Thymus (tissue), 11 donors: Measurements from ENCODE around the gene EML4. TPM values are rescaled to one million over a fixed set of nuclear protein-coding genes. Genes with fewer than 3 reads are reported as not detected.
A peak's percentile ranks its signal among the peaks of the same experiment; 100 is the strongest.
"Not testable (repeated sequence)": the region's sequence is repeated elsewhere in the genome, so short reads cannot be mapped to it uniquely, and the experiment has no call there.

Experiments used
- DNase-seq, 9 donors: peaks; one replicate each; pipeline ENCODE4 v3.0.0-alpha.2; 2013; ENCODE audit warnings: low spot score in 9 of 9, low read depth in 6 of 9, missing footprints in 1 of 9
- H3K27ac ChIP-seq, 2 donors: one replicate each; pipeline ENCODE4 v1.5.1; 2013; ENCODE audit warnings: control low read depth in 1 of 2, low read depth in 1 of 2, low read length in 1 of 2, mild to moderate bottlenecking in 1 of 2, moderate library complexity in 1 of 2
- H3K27me3 ChIP-seq, 2 donors: one replicate each; pipeline ENCODE4 v1.5.1; 2013; ENCODE audit warnings: low read length in 1 of 2; ENCODE audit not compliant: control insufficient read depth in 2 of 2, insufficient read depth in 1 of 2
- H3K36me3 ChIP-seq, 2 donors: one replicate each; pipeline ENCODE4 v1.5.1; 2013; ENCODE audit warnings: low read length in 1 of 2, mild to moderate bottlenecking in 1 of 2, moderate library complexity in 1 of 2; ENCODE audit not compliant: control insufficient read depth in 2 of 2, insufficient read depth in 2 of 2
- H3K4me1 ChIP-seq, 2 donors: one replicate each; pipeline ENCODE4 v1.5.1; 2013; ENCODE audit warnings: low read length in 2 of 2; ENCODE audit not compliant: control insufficient read depth in 2 of 2, insufficient read depth in 2 of 2
- H3K4me3 ChIP-seq, 2 donors: one replicate each; pipeline ENCODE4 v1.5.1; 2013; ENCODE audit warnings: low read length in 2 of 2, control low read depth in 1 of 2, mild to moderate bottlenecking in 1 of 2
- H3K9me3 ChIP-seq, 2 donors: one replicate each; pipeline ENCODE4 v1.5.1; 2013; ENCODE audit warnings: low read length in 1 of 2, mild to moderate bottlenecking in 1 of 2; ENCODE audit not compliant: control insufficient read depth in 2 of 2, insufficient read depth in 1 of 2
- WGBS: extraction: QIAGEN DNeasy Blood & Tissue Kit; methylation state at CpG from one replicate; pipeline ENCODE4 v1.1.7; 2013; 5-methylcytosine and 5-hydroxymethylcytosine counted together
- polyA plus RNA-seq: library from polyadenylated mRNA; stranded (reverse); fragments of 200-250 nt; gene quantifications from one replicate; pipeline ENCODE4 v1.2.3, GENCODE V29; 2013
- total RNA-seq: library from RNA; stranded (reverse); fragments of 120-200 nt; gene quantifications from one replicate; pipeline ENCODE4 v1.2.4, GENCODE V29; 2013
- donor health status: healthy.

EML4 gene
- total and polyA plus RNA-seq, 2 donors = 23.5 to 28.5 TPM

DNA sequence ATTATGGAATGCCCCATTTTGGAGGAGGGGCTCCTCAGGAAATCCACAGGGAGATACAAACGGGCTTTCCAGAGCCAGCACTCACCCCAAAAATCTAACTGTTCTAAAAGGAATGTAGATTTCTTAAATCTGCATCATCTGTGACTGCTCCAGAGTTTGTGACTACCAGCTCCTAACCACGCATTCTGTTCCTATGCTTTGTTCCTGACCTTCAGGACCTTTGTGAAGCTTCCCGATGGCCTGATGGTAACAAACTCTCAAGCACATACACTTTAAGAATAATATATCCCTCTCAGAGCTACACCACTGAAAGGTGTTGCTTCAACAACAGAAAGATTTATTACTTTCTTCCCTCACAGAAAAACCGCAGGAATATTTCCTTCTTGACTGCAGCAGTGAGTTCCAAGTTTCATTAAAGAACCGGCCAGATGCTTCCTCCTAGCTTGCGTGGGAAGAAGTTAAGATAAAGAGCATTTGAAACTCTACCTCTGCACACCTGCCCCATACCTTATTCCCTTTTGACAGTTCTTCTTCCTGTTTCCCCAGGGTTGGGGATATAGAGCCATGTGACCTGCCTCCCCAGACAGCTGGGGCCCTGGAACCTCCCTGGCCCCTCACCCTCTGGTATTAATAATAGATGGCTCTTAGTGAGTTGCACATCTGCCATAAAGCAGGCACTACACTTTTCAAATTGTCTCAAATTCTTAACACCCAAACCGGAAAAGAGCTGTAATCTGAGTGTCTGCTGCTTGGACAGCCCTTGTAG, 40.2 kb upstream of the EML4 start:
- Histone ChIP-seq H3K4me3 (no peak overlapping the region), H3K9me3 (no peaks in the 10 kb centered on the region), H3K4me1 (peaks cover 53 to 78% of the 10 kb centered on the region in 2 donors), H3K27me3 (no peaks in the 10 kb centered on the region), H3K36me3 (no peaks in the 10 kb centered on the region), H3K27ac (peak overlapping the region; percentile 52 to 78)
- peak in 1 of 9 donors; percentile 59 for DNase-seq
- WGBS = 8% methylated on average over 7 of the region's 7 CpGs

GRCh38 chr2:42129487-42129852, 39.7 kb upstream of the EML4 start:
- Histone ChIP-seq H3K4me1 (peaks cover 52 to 78% of the 10 kb centered on the region in 2 donors), H3K4me3 (no peak overlapping the region), H3K27ac (peak overlapping the region; percentile 0 to 78), H3K9me3 (no peaks in the 10 kb centered on the region), H3K36me3 (no peaks in the 10 kb centered on the region), H3K27me3 (no peaks in the 10 kb centered on the region)
- no peak for DNase-seq
- WGBS = 96% methylated on average over 1 of the region's 1 CpG

DNA sequence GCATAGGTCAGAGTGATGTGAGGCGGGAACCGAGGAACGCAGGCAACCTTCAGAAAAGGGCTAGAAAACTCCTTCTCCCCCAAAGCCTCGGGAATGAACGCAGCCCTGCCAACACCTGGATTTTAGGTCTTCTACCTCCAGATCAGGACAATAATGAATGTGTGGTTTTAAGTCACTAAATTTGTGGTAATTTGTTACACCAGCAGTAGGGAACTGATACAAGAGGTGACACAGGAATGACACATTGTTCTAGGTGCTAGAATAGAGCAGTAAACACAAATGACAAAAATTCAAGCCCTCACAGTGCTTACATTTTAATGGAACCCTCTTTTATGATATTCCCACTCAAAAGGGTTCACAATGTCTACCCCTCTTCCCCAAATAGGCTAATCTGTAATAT, 39.2 kb upstream of the EML4 start:
- 84% methylated on average over 5 of the region's 5 CpGs for WGBS
- Histone ChIP-seq H3K27ac (no peak overlapping the region), H3K36me3 (no peaks in the 10 kb centered on the region), H3K9me3 (no peaks in the 10 kb centered on the region), H3K27me3 (no peaks in the 10 kb centered on the region), H3K4me1 (peaks cover 52 to 73% of the 10 kb centered on the region in 2 donors), H3K4me3 (no peak overlapping the region)
- DNase-seq = no peak

DNA sequence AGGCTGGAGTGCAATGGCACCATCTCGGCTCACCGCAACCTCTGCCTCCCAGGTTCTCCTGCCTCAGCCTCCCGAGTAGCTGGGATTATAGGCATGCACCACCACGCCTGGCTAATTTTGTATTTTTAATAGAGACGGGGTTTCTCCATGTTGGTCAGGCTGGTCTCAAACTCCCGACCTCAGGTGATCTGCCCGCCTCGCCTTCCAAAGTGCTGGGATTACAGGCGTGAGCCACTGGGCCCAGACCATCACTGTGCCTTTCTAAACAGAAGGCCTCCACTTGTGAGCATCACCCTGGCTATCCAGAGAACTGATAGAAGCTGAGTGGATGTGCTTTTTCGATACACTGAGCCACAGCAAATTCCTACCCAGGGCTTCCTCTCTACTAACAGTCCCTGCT, 38.3 kb upstream of the EML4 start:
- 98% methylated on average over 10 of the region's 10 CpGs for WGBS
- peaks cover 53 to 74% of the 10 kb centered on the region in 2 donors for H3K4me1 ChIP-seq

GRCh38 chr2:42132191-42132965, 36.8 kb upstream of the EML4 start:
- WGBS = 73% methylated on average over 8 of the region's 8 CpGs
- no peak for DNase-seq
- H3K27ac ChIP-seq = peak overlapping the region; percentile 79 to 82
- peak overlapping the region in 1 of 2 donors; percentile 0 for H3K4me3 ChIP-seq
- no peaks in the 10 kb centered on the region for H3K9me3 ChIP-seq
- H3K4me1 ChIP-seq = peaks cover 49 to 73% of the 10 kb centered on the region in 2 donors
- no peaks in the 10 kb centered on the region for H3K36me3 ChIP-seq
- H3K27me3 ChIP-seq = no peaks in the 10 kb centered on the region

More for the DNA sequence above, 38.3 kb upstream of the EML4 start:
- not testable (repeated sequence) for H3K4me3 ChIP-seq, H3K27ac ChIP-seq, H3K27me3 ChIP-seq, H3K9me3 ChIP-seq, H3K36me3 ChIP-seq, DNase-seq

- 6% methylated on average over 17 of the region's 17 CpGs for WGBS
- H3K4me3 ChIP-seq = peak overlapping the region; percentile 0 to 7
Measured at GRCh38 chr2:42132966-42133641, 36.0 kb upstream of the EML4 start.

GRCh38 chr2:42133771-42134195, 35.4 kb upstream of the EML4 start:
- H3K27ac ChIP-seq = peak overlapping the region; percentile 43 to 82
- no peaks in the 10 kb centered on the region for H3K27me3 ChIP-seq
- 92% methylated on average over 11 of the region's 11 CpGs for WGBS
- no peak overlapping the region for H3K4me3 ChIP-seq
- H3K4me1 ChIP-seq = peaks cover 35 to 58% of the 10 kb centered on the region in 2 donors
- H3K9me3 ChIP-seq = no peaks in the 10 kb centered on the region
- DNase-seq = no peak
- no peaks in the 10 kb centered on the region for H3K36me3 ChIP-seq

More at GRCh38 chr2:42132966-42133641, 36.0 kb upstream of the EML4 start:
- H3K27me3 ChIP-seq = no peaks in the 10 kb centered on the region
- peak overlapping the region; percentile 79 to 82 for H3K27ac ChIP-seq
- peaks cover 42 to 65% of the 10 kb centered on the region in 2 donors for H3K4me1 ChIP-seq
- no peaks in the 10 kb centered on the region for H3K36me3 ChIP-seq
- DNase-seq = peak in 7 of 9 donors; percentile 40 to 89 (median 74)
- no peaks in the 10 kb centered on the region for H3K9me3 ChIP-seq

DNA sequence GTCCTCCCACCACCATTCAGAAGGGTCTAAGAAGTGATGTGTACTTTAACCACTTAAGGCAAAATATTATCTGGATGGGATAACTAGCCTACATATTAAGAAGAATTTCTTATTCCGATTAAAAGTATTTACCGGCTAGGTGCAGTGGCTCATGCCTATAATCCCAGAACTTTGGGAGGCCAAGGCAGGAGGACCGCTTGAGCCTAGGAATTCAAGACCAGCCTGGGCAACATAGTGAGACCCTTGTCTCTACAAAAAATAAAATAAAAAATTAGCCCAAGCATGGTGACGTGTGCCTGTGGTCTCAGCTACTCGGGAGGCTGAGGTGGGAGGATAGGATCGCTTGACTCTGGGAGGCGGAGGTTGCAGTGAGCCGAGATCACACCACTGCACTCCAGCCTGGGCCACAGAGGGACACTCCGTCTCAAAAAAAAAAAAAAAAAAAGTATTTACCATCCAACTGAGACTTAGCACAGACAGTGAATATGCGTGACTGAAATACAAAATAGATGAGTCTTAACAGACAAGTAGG, 34.7 kb upstream of the EML4 start:
- H3K9me3 ChIP-seq, H3K36me3 ChIP-seq, DNase-seq, H3K27me3 ChIP-seq, H3K27ac ChIP-seq, H3K4me3 ChIP-seq: not testable (repeated sequence)
- 89% methylated on average over 10 of the region's 10 CpGs for WGBS
- H3K4me1 ChIP-seq = peaks cover 29 to 54% of the 10 kb centered on the region in 2 donors
